Epithelial cell of esophagus (primary cell): Measurements from ENCODE around the gene CNTNAP2.

ENCODE experiments used
- DNase-seq: peaks from one replicate; pipeline ENCODE4 v3.0.0; 2010; ENCODE audit warnings: low read depth
- H3K4me3 ChIP-seq: 2 replicates; pipeline ENCODE4 v1.5.1; 2011; ENCODE audit warnings: mild to moderate bottlenecking, low read length, control low read depth
- CTCF ChIP-seq: IDR thresholded peaks from 2 replicates; pipeline ENCODE4 v1.5.1; 2011; ENCODE audit warnings: low read depth, mild to moderate bottlenecking, low read length, control low read depth, inconsistent platforms; ENCODE audit not compliant: insufficient read depth; ENCODE audit errors: missing control alignments

CNTNAP2 gene

GRCh38 chr7:147674705-147675104, 1558.1 kb downstream of the CNTNAP2 start:
- no peak overlapping the region for H3K4me3 ChIP-seq
- no peak for DNase-seq
- no peak for TF ChIP-seq CTCF

GRCh38 chr7:147678943-147679342, 1562.3 kb downstream of the CNTNAP2 start:
- TF ChIP-seq CTCF = no peak
- no peak for DNase-seq
- H3K4me3 ChIP-seq = no peak overlapping the region

DNA sequence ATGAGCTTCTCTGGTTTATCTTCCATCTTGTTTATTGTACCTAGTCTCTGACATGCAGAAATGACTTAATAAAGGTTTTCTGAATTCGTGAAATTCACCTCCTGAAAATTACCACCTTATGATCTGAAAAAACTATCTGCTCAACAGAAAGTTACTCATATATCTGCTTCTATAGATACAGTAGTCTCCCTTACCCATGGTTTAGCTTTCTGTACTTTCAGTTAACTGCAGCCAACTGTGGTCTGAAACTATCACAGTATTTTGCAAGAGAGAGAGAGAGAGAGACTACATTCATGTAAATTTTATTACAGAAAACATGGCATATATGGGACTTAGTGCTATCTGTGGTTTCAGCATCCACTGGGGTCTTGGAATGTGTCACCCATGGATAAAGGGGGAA, 1564.9 kb downstream of the CNTNAP2 start:
- TF ChIP-seq CTCF = no peak
- H3K4me3 ChIP-seq = no peak overlapping the region
- no peak for DNase-seq

DNA sequence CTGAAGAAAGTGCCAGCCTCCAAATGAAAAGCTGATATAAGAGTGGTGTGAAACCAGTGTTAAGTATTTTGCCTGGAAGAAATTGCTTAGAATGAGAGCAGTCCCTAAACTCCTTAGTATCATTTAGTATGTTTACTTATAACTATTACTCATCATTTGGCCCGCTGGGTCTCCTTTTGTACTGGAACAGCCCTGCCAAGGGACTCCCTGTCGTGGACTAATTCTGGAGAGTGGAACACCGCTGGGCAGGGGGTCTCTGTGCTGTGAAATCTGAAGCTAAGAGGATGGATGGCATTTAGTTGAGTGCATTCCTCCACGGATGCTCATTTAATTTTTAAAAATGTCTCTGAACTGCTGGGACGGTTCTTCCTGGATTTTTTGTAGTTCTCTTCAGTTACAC, 1584.1 kb downstream of the CNTNAP2 start:
- DNase-seq = no peak
- TF ChIP-seq CTCF = no peak
- H3K4me3 ChIP-seq = no peak overlapping the region

- no peak for DNase-seq
- no peak overlapping the region for H3K4me3 ChIP-seq
- TF ChIP-seq CTCF = no peak
Measured at GRCh38 chr7:147707926-147708325, 1591.3 kb downstream of the CNTNAP2 start.

GRCh38 chr7:147708871-147709270, 1592.3 kb downstream of the CNTNAP2 start:
- no peak for TF ChIP-seq CTCF
- no peak overlapping the region for H3K4me3 ChIP-seq
- DNase-seq = no peak

- H3K4me3 ChIP-seq = no peak overlapping the region
- TF ChIP-seq CTCF = no peak
- DNase-seq = no peak
Measured at GRCh38 chr7:147711447-147711846, 1594.8 kb downstream of the CNTNAP2 start.
